Effector CD4-positive, alpha-beta T cell (primary cell): ENCODE measurements around the gene CA6.
"Not testable (repeated sequence)": the region's sequence is repeated elsewhere in the genome, so short reads cannot be mapped to it uniquely, and the experiment has no call there.

Experiments
- DNase-seq: peaks from one replicate; pipeline ENCODE4 v3.0.0-alpha.2; 2020

Gene CA6

DNA sequence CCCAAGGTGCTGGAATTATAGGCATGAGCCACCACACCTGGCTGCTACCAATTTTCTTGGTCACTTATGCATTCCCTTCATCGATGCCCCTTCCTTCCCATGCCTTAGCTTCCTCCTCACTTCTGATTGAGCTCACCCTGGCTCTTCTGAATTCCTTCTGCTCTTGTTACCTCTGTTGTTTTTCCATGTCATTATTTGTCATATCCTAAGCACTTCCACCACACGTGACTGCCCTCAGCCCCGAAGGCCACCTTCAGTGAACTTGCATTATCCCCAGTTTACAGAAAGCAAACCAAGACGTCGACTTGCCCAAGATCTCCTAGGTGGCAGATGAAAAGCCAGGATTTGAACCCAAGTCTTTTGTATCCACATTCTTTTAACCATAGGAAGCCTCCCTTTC is 30.7 kb downstream of the CA6 start:
- DNase-seq: no peak

DNA sequence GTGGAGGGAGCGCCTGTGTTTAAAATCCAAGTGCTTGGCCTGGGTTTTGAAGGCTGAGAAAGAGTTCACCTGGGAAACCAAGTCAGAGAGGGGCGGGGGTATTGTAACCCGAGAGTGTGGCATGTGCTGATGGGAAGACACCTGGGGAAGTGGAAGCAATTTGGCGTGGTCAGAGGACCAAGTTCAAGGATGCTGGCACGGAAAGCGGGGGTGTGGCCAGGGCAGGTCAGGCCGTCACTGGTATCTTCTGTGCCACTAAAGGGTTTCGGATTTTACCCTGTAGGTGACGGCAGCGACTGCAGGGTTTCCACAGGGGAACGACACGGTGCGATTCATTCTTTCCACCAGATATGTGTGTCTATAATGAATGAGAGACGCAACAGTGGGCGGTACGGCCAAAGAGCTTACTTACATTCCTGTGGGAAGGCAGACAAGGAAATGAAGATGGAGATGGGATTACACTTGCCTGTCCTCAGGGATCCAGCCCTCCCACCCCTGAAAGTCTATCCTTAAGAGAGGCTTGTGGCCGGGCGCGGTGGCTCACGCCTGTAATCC is 31.3 kb downstream of the CA6 start:
- DNase-seq: no peak

- no peak for DNase-seq
Observed at GRCh38 chr1:8980656-8981055, 35.0 kb downstream of the CA6 start.

DNA sequence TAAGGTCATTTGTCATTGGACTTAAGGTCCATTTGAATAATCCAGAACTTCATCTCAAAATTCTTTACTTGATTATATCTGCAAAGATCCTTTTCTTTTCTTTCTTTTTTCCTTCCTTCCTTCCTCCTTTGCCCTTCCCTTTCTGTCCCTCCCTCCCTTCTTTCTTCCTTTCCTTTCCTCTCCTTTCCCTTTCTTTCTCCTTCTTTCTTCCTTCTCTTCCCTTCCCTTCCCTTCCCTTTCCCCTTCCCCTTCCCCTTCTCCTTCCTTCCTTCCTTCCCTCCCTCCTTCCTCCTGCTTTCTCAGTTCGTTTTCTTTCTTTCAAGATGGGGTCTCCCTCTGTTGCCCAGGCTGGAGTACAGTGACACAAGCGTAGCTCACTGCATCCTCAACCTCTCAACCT is 35.5 kb downstream of the CA6 start:
- DNase-seq: no peak

DNA sequence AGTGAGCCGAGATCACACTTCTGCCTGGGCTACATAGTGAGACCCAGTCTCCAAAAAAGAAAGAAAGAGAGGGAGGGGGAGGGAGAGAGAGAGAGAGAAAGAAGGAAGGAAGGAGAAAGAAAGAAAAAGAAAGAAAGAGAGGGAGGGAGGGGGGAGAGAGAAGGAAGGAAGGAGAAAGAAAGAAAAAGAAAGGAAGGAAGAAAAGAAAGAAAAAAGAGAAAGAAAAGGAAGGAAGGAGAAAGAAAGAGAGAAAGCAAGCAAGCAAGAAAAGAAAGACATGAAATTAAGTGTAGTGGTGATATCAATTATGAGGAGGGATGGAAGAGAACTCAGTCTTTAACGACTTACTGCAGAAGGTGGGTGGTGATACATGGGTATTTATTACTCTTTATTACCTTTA is 38.5 kb downstream of the CA6 start:
- no peak for DNase-seq

DNA sequence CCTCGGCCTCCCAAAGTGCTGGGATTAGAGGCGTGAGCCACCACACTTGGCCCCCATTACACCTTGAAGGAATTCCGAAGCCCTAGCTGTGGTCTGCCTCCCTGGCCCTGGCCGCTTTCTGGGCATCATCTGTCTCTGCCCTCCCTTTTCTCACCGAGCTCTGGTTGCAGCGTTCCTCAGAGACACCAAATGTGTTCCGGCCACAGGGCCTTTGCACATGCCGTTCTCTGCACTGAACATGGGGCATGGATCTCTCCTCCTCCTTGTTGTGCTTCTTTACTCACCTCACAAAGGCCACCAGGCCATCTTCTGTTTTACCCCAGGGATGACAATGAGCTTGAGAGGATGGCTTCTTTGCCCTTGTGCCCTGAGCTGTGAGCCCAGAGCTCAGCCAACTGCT is 39.3 kb downstream of the CA6 start:
- DNase-seq: no peak

- DNase-seq: no peak
Observed at GRCh38 chr1:8985915-8986813, 40.5 kb downstream of the CA6 start.

GRCh38 chr1:8986814-8987190 is 41.1 kb downstream of the CA6 start:
- DNase-seq: no peak

GRCh38 chr1:8987881-8988617 is 42.4 kb downstream of the CA6 start:
- peak; percentile 58 for DNase-seq

- DNase-seq: no peak
Observed at GRCh38 chr1:8988618-8988967, 42.9 kb downstream of the CA6 start.

DNA sequence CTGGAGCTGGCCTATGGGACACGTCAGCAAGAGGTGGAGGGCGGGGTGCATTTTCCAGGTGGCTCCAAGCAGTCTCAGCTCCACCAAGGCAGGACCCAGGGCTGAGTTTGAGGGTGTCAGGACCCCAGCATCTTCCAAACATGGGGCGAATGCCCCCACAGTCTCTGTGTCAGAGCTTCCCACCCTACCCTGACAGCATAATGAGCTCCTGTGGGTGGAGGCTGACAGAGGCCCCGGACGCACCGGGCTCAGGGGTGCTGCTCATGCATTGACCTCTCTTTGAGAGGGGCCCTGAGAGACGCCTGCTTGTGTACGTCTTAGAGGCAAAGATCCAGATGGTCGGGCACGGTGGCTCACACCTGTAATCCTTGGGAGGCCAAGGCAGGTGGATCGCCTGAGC is 43.4 kb downstream of the CA6 start:
- DNase-seq: no peak

DNA sequence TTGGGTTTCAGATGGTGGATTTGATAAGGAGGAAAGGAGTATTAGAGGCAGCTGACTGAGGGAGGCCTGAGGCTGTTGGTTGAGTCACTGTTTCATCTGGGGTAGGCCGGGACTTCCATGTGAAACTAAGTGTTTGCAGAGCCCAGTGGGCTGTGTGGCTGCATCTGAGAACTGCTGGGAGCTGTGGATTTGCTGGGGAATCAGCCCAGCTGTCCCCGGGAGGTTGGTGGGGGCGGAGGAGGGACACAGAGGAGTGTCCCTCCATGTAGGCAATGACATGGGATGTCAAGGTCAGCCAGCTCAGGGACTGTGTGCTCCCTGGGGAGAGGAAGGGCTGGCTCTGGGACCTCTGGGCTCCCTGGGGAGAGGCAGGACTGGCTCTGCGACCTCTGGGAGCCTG is 44.2 kb downstream of the CA6 start:
- no peak for DNase-seq

DNA sequence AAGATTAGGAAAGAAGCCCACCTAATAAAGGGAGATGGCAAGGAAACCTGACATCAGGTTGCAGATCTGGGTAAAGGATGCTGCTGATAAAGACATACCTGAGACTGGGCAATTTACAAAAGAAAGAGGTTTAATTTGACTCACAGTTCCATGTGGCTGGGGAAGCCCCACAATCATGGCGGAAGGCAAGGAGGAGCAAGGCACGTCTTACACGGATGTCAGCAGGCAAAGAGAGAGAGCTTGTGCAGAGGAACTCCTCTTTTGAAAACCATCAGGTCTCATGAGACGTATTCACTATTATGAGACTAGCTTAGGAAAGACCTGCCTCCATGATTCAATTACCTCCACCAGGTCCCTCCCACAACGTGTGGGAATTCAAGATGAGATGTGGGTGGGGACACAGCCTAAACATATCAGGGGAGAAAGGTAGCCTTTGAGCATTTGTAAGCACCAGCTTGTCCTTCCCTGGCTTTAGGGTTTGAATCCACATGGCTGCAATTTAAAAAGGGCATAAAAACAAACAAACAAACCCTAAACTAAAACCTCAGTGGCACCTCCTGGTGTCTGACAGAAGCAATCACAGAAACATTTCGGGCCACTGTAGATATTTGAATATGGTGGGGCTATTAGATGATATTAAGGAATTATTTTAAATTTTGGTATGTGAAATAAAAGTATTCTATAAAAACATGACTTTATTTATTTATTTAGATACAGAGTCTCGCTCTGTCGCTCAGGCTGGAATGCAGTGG is 47.4 kb downstream of the CA6 start:
- no peak for DNase-seq

- not testable (repeated sequence) for DNase-seq
Observed at GRCh38 chr1:8993962-8994675, 48.5 kb downstream of the CA6 start.

- DNase-seq: not testable (repeated sequence)
Observed at GRCh38 chr1:9001534-9002214, 56.0 kb downstream of the CA6 start.

DNA sequence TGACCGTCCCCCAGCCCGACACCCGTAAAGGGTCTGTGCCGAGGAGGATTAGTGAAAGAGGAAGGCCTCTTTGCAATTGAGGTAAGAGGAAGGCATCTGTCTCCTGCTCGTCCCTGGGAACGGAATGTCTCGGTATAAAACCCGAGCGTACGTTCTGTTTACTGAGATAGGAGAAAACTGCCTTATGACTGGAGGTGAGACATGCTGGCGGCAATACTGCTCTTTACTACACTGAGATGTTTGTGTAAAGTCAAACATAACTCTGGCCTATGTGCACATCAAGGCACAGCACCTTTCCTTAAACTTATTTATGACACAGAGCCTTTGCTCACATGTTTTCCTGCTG is 56.5 kb downstream of the CA6 start:
- not testable (repeated sequence) for DNase-seq

DNA sequence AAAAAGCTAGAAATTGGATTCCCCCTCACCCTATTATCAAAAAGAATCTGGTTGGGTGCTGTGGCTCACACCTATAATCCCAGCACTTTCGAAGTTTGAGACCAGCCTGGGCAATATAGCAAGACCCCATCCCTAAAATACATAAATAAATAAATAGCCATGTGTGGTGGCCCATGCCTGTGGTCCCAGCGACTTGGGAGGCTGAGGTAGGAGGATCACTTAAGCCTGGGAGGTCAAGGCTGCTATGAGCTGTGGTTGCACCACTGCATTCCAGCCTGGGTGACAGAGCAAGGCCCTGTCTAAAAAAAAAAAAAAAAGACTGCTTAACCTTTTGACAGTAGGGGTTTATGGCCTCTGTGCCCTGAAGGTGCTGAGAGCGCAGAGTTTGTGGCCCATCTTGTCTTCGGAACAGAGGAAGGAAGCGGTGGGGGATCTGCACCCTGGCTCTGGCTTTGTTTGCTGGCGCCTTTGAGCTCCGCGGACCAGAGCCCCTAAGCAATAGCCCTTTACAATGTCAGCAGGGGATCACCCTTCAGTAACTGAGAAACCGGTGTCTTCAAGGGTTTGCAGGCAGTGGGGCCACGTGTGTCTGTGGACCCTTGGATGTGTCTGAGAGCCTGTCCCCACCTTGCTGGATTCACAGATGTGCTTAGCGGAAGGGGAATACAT is 58.5 kb downstream of the CA6 start:
- no peak for DNase-seq

DNA sequence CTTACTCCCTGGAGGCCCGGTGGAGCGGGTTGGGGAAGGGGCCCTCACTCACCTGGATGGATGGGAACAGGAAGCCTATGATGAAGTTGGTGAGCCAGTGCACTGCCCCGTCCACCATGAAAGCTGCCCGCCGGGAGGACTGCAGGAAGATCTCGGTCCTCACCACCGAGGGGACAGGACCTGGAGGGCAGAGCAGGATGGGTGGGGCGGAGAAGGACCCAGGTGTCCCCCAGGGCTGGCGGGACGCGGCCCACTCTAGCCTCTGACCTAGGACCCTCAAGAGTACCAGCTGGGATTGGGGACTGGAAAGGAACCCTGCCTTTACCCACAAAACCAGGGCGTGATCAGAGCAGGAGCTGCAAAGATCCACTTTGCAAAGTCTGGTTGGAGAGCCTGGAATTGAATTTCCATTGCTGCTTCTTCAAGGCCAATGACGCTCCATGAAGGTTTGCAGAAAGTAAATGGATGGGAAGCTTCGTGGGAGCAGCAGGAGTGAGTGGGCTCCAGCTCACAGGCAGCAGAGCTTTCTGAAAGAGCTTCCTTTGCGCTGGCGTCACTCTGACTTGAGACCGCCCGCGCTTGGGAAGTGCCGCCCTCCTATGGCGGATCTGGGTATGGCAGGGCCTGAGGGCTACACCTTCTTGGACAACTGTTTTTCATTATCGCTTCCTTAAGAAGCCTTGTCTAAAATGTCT is 59.2 kb downstream of the CA6 start:
- DNase-seq: peak; percentile 67

- no peak for DNase-seq
Observed at GRCh38 chr1:9005395-9005708, 59.7 kb downstream of the CA6 start.

- DNase-seq: no peak
Observed at GRCh38 chr1:9006956-9007615, 61.4 kb downstream of the CA6 start.

DNA sequence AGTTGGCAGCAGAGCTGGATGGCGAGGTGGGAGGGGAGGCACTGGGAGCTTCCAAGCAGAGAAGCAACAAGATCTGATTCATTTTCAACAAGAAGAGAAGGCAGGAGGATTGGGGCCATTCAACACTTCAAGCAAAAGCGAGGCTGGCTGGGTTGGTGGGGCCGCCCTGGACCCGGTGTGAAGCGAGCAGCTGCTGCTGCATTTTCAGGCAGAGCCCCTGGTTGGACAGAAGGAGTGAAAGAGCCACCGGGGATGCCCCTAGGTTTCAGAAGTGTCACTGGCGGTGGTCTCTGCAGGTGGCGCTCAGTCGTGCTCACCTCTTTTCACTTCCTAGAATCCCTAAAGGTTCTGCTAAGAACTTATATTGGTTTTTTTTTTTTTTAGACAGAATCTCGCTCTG is 62.6 kb downstream of the CA6 start:
- DNase-seq: no peak
